Fibroblast of the conjunctiva (primary cell): Measurements from ENCODE around the gene CDKN2B.
A peak's percentile ranks its signal among the peaks of the same experiment; 100 is the strongest.
"Not testable (repeated sequence)": the region's sequence is repeated elsewhere in the genome, so short reads cannot be mapped to it uniquely, and the experiment has no call there.

Source experiments
- DNase-seq: peaks from one replicate; pipeline ENCODE4 v3.0.0-alpha.2; 2010; ENCODE audit warnings: low read depth

CDKN2B gene, protein sequence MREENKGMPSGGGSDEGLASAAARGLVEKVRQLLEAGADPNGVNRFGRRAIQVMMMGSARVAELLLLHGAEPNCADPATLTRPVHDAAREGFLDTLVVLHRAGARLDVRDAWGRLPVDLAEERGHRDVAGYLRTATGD

DNA sequence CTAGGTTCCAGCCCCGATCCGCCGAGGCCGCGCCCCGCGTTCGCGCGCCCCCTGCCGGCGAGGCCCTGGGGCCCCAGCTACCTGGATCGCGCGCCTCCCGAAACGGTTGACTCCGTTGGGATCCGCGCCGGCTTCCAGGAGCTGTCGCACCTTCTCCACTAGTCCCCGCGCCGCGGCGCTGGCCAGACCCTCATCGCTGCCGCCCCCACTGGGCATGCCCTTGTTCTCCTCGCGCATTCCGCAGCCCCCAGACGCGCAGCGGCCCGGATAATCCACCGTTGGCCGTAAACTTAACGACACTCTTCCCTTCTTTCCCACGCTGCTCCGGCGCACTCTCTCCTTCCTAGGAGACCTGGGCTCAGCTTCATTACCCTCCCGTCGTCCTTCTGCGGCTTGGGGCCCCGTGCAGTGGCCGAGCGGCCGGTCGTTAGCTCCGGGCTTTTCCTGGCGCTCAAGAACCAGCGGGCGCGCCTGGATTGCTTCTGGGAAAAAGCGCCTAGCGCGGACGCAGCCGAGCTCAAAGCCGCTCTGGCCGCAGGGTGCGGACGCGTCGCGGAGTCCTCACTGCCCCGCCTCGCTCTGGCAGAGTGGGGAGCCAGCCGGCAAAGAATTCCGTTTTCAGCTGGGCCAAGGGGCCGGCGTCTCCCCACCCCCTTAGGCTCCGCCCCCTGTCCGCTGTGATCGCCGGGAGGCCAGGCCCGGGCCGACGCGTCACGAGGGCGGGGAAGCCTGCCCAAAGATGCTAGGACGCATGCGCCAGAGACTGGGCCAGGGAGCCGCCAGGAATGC is at the start of gene CDKN2B:
TSS of gene CDKN2B (minus strand) at position 589 of the 789 bp plus-strand sequence. CDS start at position 237, 352 bp downstream.
- DNase-seq = peak; percentile 92

DNA sequence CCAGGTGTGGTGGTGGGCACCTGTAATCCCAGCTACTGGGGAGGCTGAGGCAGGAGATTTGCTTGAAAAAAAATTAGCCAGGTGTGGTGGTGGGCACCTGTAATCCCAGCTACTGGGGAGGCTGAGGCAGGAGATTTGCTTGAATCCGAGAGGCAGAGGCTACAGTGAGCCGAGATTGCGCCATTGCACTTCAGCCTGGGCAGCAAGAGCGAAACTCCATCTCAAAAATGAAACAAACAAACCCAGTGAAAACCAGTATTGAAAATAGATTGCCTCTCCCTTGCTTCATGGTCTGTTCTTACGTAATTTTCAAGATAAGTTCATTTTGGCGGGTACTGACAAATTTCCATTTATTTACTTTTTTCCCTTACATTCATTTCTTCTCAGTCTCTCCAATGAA is 48.9 kb upstream of the CDKN2B start:
- not testable (repeated sequence) for DNase-seq

DNA sequence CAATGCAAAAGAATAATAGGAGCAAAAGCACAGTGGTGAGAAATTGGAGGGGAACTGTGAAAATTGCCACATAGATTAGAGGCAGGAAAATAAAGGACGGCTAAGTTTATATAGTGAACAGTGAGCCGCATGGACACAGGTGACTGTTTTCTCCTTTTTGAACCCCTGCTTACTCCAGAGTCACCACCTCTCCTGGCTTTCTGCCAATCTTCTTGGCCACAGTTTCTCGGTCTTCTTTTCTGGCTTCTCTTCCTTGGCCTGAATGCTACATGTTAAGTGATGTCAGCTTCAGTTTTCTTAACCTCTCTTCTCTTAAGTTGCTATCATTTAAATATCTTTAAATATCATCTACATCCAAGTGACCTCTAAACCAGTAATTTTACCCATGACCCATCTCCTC is 47.3 kb upstream of the CDKN2B start:
- DNase-seq = no peak

DNA sequence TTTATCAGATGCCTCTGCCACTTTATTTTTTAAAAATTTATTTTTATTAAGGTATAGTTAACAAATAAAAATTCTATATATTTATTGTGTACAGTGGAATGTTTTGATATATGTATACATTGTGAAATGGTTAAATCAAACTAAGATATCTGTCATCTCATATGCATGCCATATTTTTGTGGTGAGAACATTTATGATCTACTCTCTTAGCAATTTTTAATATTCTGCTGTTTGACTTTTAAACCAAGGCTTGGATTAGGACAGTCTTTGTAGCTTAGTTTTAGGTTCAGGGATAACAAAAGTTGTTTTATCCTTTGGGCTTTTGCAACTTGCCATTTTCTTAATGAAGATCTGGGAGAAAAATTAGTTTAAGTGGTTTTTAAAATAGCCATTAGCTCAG is 46.0 kb upstream of the CDKN2B start:
- no peak for DNase-seq

DNA sequence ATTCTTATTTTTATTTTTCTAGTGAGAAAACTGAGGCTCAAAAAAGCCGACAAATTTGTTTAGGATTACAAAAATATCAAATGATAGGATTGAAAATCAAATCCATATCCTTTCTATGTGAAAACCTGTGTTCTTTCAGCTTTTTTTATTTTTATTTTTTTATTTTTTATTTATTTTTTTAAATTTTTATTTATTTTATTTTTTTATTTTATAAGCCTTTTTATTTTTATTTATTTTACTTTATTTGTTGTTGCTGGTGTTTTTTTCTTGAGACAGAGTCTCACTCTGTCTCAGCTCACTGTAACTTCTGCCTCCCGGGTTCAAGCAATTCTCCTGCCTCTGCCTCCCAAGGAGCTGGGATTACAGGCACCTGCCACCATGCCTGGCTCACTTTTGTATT is 45.4 kb upstream of the CDKN2B start:
- DNase-seq = no peak

DNA sequence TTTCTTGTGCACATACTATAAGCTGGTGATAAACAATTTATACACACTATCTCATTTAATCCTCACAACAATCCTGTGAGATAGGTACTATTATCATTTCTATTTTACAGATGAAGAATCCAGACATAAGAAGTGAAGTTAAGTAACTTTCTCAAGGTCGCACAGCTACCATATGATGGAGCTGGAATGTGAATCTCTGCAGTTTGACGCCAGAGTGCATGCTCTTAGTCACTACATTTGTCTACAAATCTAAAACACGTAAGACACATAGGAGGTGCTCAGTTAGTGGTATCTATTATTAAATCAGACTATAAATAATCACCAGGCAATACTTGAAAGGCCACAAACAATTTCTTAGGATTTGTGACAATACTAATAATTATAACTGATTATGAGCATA is 45.0 kb upstream of the CDKN2B start:
- DNase-seq = no peak

DNA sequence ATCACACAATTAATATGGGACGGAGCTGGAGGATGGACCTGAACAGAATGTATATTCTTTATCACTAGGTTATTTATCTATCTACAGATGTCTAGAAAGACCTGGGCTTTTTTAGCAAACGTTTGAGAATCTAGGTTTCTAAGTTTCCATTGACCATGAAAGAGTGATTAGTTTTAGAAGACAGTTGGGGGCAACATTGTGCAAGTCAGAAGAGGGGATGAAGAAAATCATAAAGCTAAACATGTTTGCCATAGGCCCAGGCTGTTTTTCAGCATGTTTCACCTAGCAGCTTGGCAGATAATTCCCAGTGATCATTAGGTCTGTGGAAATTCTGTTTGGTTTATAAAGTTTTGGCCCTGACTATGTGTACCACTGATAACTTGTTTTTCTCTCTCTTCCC is 44.1 kb upstream of the CDKN2B start:
- no peak for DNase-seq

DNA sequence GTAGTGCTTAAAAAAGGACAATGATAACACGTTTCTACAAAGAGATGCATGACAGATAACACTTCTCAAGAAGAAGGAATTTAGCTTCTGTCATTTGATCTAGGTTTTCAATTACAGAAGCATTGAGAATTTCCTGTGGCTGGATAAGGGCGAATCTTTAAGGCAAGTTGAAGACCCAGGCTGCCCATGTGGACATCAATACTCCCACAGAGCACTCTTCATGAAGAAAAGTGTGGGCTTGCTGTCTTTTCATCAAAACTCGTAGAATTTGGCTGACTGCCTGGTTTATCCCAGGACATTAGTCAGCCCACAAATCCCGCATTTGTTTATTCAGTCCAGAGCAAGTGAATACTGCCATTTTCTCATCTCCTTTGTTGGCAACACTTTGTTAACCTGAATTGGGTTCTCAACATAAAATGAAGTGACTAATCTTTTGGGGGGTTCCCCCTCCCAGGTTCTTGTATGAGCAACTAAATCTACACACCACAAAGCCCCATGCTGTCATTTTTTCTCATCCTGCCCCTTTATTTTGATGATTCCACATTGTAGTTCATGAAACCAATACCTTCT is 43.4 kb upstream of the CDKN2B start:
- peak; percentile 80 for DNase-seq

DNA sequence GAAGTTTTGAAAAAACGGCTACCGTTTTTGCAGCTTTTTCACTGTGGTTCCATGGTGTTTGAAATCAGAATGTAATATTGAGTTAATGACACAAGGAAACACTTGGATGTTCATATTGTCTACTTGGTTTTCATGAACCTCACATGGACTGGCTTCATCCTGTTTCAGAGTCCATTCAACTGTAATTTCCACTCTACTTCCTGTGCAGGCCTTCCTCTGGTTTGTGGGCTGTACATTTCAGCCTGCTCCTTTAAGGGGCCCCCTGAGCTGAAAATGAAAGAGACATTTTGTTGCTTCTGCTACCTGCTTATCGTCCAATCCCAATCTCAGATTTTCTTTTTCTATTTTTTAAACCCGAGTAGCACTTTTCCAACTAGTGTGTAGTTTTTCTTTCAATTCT is 41.8 kb upstream of the CDKN2B start:
- DNase-seq = no peak

DNA sequence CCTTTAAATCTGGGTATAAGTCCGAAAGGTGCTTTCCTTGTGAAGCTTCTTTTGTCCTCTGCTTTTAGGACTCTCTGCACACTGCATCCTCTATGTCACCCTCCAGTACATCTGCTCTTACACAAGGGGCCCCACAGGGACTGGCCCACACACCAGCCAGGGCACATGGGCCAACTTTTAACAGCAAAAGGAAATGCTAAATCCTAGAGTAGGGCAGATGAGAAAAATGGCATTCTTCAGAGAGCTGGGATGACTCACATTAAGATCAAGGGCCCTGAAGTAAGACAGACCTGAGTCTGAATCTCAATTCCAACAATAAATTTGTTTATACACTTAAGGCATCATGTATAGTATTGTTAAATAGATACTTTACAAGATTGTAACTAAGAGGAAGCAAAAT is 40.3 kb upstream of the CDKN2B start:
- DNase-seq = no peak

DNA sequence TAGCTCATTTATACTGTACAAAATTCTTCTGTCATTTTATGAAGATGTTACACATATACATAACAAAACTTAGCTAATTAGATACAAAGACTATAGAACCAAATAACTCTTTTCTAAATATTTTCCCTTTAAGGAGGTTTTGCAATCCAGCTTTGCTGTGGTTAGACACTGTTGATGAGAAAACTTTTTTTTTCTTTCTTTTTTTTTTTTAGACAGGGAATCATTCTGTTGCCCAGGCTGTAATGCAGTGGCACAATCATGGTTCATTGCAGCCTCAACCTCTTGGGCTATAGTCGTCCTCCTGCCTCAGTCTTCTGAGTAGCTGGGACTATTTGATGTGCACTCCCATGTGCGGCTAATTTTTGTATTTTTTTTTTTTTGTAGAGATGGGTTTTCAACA is 38.5 kb upstream of the CDKN2B start:
- DNase-seq = no peak

DNA sequence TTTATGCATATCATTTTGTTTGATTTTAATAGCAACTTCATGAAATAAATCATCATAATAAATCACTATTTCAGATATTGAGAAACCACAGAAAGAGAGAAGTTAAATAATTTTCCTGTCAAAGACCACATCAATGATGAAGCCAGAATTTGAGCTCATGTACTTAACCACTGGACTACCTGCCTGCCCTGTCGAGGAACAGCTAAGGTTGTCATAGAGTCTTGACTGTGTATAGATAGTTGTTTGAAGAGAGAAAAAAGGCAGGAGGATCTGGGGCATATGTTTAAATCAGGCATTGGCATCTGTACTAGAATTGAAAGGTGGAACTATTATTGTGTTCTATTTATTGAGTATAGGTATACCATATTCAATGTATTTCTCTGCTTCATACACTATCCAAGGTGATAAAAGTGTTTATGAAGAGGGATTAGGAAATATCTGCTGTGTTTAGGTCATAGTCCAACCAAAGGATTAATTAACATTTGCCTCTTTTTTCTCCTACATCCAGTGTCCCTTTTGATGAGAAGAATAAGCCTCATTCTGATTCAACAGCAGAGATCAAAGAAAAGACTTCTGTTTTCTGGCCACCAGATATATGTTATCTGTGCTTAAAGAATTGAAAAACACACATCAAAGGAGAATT is 37.3 kb upstream of the CDKN2B start:
- DNase-seq = no peak

DNA sequence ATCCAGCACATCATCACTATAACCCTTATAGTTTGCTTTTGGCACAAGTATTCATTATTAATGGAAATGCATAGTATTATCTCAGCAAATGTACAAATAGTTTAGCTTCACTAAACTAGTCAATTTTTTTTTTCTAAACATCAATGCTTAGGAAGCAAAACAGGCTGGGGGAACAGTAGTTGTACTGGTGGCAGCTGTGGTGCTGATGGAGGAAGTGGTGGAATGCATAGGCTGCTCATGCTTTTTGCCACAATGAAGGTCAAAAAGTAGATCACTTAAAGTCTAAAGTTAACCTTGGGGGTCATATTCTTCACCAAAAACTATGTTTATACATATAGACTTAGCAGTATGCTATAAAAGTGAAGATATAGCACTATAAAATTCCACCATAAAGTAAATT is 36.3 kb upstream of the CDKN2B start:
- no peak for DNase-seq

DNA sequence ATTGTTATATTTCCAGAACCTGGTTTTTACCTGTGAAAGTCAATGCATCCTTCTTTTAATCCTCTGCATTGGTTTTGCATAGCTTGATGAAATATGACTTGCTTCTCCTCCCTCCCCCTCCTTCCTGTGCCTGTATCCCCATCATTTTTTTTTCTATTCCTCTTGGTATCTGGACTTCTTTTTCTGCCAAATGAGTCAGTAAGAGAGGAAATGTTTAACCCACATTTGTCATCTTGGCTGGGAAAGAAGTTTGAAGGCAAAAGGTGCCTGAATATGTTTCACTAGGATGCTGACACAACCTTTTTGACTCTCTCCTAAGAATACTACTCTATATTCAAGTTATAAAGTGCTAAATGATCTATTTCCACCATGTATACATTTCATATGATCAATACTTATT is 35.5 kb upstream of the CDKN2B start:
- no peak for DNase-seq

DNA sequence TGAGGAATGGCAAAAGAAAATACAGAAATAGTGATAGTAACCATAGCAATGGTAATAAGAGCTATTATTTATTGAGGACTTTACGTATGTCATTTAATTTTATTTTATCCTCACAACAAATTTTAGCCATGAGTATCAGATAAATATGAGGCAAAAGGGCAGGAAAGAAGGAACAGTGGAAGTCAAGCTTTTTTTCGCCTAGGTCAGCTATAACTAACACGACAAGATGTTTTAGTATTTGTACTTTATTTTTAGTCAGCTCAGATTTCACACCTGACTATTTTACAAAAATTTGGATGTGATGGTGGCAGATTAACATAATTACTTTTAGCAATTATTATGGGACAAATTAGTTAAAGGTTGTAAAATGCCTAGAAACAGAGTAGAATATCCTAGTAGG is 34.8 kb upstream of the CDKN2B start:
- no peak for DNase-seq

DNA sequence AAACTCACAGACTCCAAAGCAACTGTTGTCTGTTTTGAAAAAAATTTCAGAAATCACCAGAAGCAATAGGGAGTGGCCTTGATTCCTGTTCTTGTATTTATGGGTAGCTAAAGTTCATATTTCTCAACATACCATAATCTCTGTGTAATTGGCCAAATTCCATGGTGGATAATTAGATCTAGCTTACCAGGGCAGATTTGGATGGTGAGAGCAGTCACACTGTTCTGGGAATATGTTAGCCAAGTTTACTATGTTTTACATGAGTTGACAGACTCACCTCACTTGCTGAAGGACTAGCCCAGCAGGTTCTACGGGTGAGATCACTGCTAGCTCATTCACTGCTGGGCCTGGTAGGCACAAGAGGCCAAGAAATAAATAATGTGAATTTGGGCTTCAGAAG is 32.7 kb upstream of the CDKN2B start:
- no peak for DNase-seq

DNA sequence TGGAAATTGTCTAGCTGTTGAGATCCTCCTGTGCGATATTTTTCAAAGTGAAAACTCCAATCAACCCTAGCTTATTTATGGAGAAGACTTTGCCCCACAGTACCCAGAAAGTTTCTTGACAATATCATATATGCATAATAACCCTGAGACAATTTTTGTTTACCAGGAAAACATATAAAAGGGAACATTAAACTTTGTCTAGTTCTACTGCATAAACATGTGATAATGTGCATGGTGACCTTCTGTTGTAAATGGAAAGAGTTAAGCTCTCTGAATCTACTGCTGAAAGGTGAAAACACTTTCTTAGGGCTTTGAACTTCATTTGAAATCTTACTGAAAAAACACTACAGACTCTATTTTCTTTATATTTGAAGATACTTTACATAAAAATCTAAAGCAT is 32.2 kb upstream of the CDKN2B start:
- DNase-seq = no peak

DNA sequence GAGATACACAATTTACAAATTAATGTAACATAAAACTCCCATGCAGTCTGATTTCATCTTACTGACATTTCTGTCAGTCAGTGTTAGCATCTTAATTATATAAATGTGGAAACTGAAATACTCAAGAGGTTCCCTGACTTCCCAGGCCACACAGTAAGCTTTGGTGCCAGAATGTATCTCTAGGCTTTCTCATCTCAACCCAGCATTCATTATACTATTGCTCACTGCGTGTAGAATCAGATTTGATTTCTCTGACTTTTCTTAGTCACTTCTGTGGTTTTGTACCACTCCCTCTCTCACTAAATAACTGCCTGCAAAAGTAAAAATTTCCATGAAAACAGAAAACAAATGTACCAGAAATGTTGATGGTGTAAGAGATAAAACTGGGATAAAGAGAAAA is 31.7 kb upstream of the CDKN2B start:
- no peak for DNase-seq

DNA sequence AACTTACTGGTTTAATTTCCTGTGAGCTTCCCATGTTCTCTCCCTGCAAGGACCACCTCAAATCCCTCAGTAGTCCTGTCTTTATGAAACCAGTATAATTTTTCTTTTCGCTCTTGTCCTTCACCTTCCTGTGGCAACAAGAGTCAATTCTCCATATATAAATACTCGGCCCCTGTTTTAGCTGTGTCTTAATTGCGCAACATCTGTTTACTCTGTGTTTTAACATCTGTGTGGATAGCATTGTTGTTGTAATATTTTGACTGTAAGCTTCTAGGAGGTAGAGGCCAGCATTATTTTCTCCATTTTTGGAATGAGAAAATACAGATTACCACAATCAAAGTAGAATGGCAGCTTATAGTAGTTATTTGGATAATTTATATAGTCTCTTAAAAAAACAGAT is 30.2 kb upstream of the CDKN2B start:
- no peak for DNase-seq

DNA sequence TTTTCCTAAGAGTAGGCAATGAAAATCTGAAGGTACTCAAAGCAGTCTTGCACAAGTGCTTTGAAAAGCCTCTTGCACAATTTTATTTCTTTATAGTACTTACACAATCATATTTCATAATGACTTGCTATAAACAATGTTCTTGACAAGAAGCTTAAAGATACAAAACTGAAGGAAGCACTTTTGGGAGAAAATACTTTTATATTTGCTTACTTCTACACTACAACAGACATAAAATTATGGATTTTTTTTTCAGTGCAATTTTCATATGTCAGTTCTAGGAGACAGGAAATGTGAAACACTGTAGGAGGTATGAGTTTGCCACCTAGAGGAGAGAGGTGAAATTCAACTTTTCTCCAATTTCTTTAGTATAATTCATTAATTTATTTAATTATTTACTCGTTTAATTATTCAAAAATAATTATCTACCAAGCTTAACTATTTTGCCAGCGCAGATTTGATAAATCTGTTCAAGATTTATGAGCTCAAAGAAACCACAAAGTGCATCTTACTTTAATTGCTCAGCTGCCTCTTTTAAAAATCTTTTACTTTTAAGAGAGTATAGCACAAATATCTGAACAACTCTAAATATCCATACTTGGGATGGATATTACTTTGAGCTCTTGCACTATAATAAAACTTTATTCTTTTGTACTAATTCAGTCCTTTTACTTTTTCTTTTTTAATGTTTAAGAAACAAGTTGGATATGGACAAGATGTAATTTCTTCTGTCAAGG is 29.0 kb upstream of the CDKN2B start:
- DNase-seq = no peak

DNA sequence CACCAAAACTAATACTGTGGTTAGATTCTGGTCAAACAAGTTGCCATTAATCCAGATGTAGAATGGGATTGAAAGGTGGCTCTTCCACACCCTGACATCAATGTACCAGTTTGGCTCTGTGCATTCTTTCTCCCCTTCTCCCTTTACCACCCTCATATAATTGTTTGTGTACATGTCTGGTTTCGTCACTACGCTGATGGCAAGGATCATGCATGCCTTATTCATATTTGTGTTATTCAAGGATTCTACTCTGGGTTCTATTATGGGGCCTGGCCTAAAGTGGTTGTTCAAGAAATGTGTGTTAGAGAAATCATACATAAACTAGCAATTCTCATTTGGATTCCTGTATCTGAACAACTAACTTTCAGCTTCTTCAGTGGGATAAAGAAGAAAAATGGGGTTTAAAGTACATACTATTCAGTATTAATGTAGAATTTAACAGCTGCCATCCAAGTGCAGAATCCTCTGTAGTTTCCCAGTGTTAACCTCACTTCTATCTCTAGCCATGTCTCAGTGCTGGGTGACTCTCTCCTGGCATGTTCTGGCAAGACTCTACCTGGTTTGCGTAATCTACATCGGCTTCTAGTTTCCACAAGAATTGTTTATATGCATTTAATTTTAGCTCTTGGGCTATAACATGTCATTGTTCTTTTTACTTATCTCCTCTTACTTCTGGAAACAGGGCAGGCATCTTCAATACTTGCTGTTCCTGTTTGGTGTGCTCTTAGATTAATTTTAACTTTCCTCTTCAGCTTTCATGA is 27.9 kb upstream of the CDKN2B start:
- no peak for DNase-seq

DNA sequence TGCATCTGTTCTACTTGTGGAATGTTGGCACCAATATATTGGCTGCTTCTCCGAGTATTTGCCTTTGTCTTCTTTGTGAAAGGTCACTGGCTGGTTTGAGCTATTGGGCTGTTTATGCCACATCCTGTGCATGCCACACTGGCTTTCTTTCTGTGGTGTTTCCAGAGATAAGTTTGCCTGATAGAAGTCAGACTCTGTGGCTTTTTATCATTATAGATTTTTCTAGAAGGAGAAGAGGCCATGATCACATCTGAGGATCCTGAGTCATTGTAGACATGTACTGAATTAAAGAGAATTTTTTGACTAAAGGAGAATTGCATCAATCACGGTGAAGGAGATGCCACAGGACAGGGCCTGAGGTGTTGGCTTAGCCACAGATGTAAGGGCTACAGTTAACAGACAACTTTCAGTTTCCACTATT is 26.5 kb upstream of the CDKN2B start:
- DNase-seq = no peak
